Endothelial cell of umbilical vein (primary cell): ENCODE results near the gene ZNF831. TPM values are rescaled to one million over a fixed set of nuclear protein-coding genes. Genes with fewer than 3 reads are reported as not detected.

Experiments
- BruUV-seq: library from RNA; stranded (reverse); fragments of 400-500 nt; replicated peaks from 2 replicates; lab custom pipeline; 2021; lab: Mats Ljungman, UMichigan
- CTCF ChIA-PET: fragments of 300-600, 350-600 bp; sonication (Branson Sonifier 250); formaldehyde crosslinking; loops from one replicate; lab custom pipeline; 2021; ENCODE audit warnings: antibody characterized with exemption, inconsistent platforms; lab: Charles Lee
- POLR2A ChIA-PET: fragments of 300-600, 350-600 bp; sonication (Branson Sonifier 250); formaldehyde crosslinking; loops from one replicate; lab custom pipeline; 2021; ENCODE audit warnings: antibody characterized with exemption, inconsistent platforms; lab: Charles Lee
- DNase-seq: peaks from one replicate; pipeline ENCODE4 v3.0.0-alpha.2; 2011; ENCODE audit warnings: low read depth, low spot score
- FAIRE-seq: peaks from 2 replicates; lab custom pipeline; 2011; peaks lifted over from hg19 to GRCh38; lab: Jason Lieb, UNC
- H2AFZ ChIP-seq: 2 replicates; pipeline ENCODE4 v1.6.0; 2012; ENCODE audit warnings: low read depth, low read length, control low read depth, inconsistent platforms
- H3K27ac ChIP-seq: 2 replicates; pipeline ENCODE4 v1.5.1; 2011; ENCODE audit warnings: low read depth, mild to moderate bottlenecking, control low read depth, low read length, moderate library complexity; ENCODE audit not compliant: insufficient read depth
- H3K27me3 ChIP-seq, 2 experiments: 2 replicates each; pipeline versions ENCODE4 v1.6.0 to v1.6.1; 2011; ENCODE audit warnings: low read length in 2 of 2, mixed read lengths in 1 of 2; ENCODE audit not compliant: control insufficient read depth in 2 of 2, insufficient read depth in 2 of 2
- H3K36me3 ChIP-seq, 2 experiments: 2 replicates in 1 of 2; 3 replicates in 1 of 2; pipeline ENCODE4 v1.5.1; 2011; ENCODE audit warnings: low read length in 2 of 2, mild to moderate bottlenecking in 1 of 2, moderate library complexity in 1 of 2; ENCODE audit not compliant: control insufficient read depth in 2 of 2, insufficient read depth in 2 of 2; ENCODE audit errors: extremely low read depth in 1 of 2
- H3K4me1 ChIP-seq: 3 replicates; pipeline ENCODE4 v1.5.1; 2011; ENCODE audit warnings: mild to moderate bottlenecking, low read length; ENCODE audit not compliant: control insufficient read depth, insufficient read depth; ENCODE audit errors: extremely low read depth
- H3K4me2 ChIP-seq: 2 replicates; pipeline ENCODE4 v1.6.1; 2011; ENCODE audit warnings: low read length, control low read depth, mixed read lengths; ENCODE audit not compliant: insufficient read depth
- H3K4me3 ChIP-seq, 3 experiments: fragments of 200-600 bp in 1 of 3; sonication (generic), shearing (Covaris generic) in 1 of 3; replicated peaks in 1 of 3; 2 replicates each; pipeline ENCODE4 v1.5.1; 2011 to 2016; ENCODE audit warnings: control low read depth in 3 of 3, low read length in 3 of 3, mild to moderate bottlenecking in 2 of 3, inconsistent platforms in 1 of 3, low read depth in 1 of 3, moderate library complexity in 1 of 3; ENCODE audit not compliant: insufficient read depth in 1 of 3
- H3K79me2 ChIP-seq: 2 replicates; pipeline ENCODE4 v1.6.0; 2012; ENCODE audit warnings: low read length, inconsistent platforms; ENCODE audit not compliant: control insufficient read depth, insufficient read depth
- H3K9ac ChIP-seq: replicated peaks from 2 replicates; pipeline ENCODE3; 2011; ENCODE audit warnings: low read length, control low read depth; ENCODE audit not compliant: insufficient read depth; ENCODE audit errors: extremely low read depth
- H3K9me1 ChIP-seq: replicated peaks from 3 replicates; pipeline ENCODE4 v1.6.0; 2011; ENCODE audit warnings: mild to moderate bottlenecking, low read length; ENCODE audit not compliant: control insufficient read depth, insufficient read depth; ENCODE audit errors: extremely low read depth
- H3K9me3 ChIP-seq: replicated peaks from 2 replicates; pipeline ENCODE4 v1.5.1; 2012; ENCODE audit warnings: low read length, inconsistent platforms; ENCODE audit not compliant: control insufficient read depth, insufficient read depth
- H4K20me1 ChIP-seq: replicated peaks from 2 replicates; pipeline ENCODE3; 2011; ENCODE audit warnings: mild to moderate bottlenecking, low read length; ENCODE audit not compliant: control insufficient read depth, insufficient read depth; ENCODE audit errors: extremely low read depth
- EZH2 ChIP-seq: IDR thresholded peaks from 2 replicates; pipeline ENCODE4 v1.6.1; 2012; ENCODE audit warnings: borderline replicate concordance, low read depth, mild to moderate bottlenecking, moderate library complexity, low read length, inconsistent platforms; ENCODE audit not compliant: severe bottlenecking
- FOS ChIP-seq: IDR thresholded peaks from 2 replicates; pipeline ENCODE4 v1.6.1; 2011; ENCODE audit warnings: mild to moderate bottlenecking, low read length, moderate library complexity, borderline replicate concordance; ENCODE audit not compliant: insufficient read depth
- GATA2 ChIP-seq: IDR thresholded peaks from 2 replicates; pipeline ENCODE4 v1.7.0; 2011; ENCODE audit warnings: low read depth, mild to moderate bottlenecking, moderate library complexity, mixed read lengths, low read length; ENCODE audit not compliant: insufficient read length, insufficient read depth
- JUN ChIP-seq: IDR thresholded peaks from 2 replicates; pipeline ENCODE4 v1.6.1; 2011; ENCODE audit warnings: borderline replicate concordance, low read depth; ENCODE audit not compliant: insufficient read length, insufficient read depth
- MAX ChIP-seq: IDR thresholded peaks from 2 replicates; pipeline ENCODE4 v1.6.1; 2011; ENCODE audit not compliant: insufficient read depth, insufficient read length
- MYC ChIP-seq: IDR thresholded peaks from one replicate; pipeline ENCODE4 v1.6.1; 2011; ENCODE audit warnings: mild to moderate bottlenecking, low read depth, low read length
- POLR2A ChIP-seq: IDR thresholded peaks from 2 replicates; pipeline ENCODE4 v1.6.1; 2012; ENCODE audit warnings: low read depth, mild to moderate bottlenecking, control low read depth, low read length
- POLR2AphosphoS5 ChIP-seq: IDR thresholded peaks from 2 replicates; pipeline ENCODE4 v1.6.1; 2012; ENCODE audit warnings: low read depth, mild to moderate bottlenecking, control low read depth, low read length, moderate library complexity; ENCODE audit not compliant: insufficient read depth
- dilution Hi-C: fragments of 300-500 bp; cut with MboI; formaldehyde crosslinking; loops from one replicate; pipeline ENCODE4 v1.15.0; 2019; ENCODE audit warnings: low sequenced_read_pairs; ENCODE audit not compliant: extremely low pct_ligation_motif_present
- intact Hi-C: fragments of 100-400 bp; cut with micrococcal nuclease; formaldehyde crosslinking; loops from one replicate; pipeline ENCODE4 v1.10.0; 2022
- polyA plus RNA-seq, 4 experiments: library from polyadenylated mRNA; depleted of rRNA in 3 of 4; stranded (reverse) in 3 of 4; unstranded in 1 of 4; fragments of >200 nt; gene quantifications; 2 replicates each; pipeline versions ENCODE4 v1.2.1 to v1.2.3, GENCODE V29; 2011 to 2012; ENCODE audit warnings: missing spikeins in 1 of 4
- total RNA-seq: library from RNA; stranded (reverse); gene quantifications from 2 replicates; pipeline ENCODE4 v1.2.3, GENCODE V29; 2021
- TF ChIP-seq, protein P1 (sequence below), 2 donors: IDR thresholded peaks; 1 replicate in 1 of 2; 2 replicates in 1 of 2; pipeline ENCODE4 v1.5.1; 2011; ENCODE audit warnings: low read length in 2 of 2, mild to moderate bottlenecking in 2 of 2, moderate library complexity in 2 of 2, control low read depth in 1 of 2, inconsistent platforms in 1 of 2, low read depth in 1 of 2; ENCODE audit not compliant: insufficient read depth in 1 of 2; ENCODE audit errors: extremely low read depth in 1 of 2

The ZNF831 gene
- total and polyA plus RNA-seq, 2 donors (not counting 3 experiments of a cell fraction or from before 2014, with no cell fraction given): not detected

DNA sequence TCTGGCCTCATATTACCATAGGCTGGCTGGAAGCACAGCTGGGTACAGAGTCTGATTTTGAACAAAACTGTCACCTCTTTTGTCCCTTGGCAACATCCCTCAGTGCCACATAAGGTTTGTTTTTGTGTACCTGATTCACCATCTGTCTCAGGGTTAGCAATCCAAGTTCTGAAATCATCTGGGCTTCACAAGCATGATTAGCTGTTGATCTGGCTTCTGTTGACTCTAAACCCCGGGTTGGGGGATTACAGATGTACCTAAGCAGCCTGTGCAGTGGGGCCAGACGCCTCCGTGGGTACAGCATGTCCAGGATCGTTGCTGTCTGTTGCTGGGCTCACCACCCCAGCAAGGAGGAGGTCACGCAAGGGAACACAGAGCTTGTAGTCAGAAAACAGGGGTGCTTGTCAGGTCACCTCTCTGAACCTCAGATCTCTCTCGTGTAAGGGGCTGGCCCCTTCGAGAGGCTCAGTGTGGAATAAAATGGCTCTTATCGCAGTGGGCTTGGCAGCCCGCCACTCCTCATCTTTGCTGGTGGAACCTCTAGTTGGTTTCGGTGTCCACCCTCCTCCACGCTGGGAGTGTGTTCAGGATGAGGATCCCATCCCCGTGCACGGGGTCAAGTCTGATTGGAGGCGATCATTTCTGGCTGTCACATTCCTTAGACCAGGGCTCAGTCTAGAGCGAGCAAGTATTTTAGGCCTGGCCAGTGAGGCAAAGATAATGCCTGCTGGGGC is 39.2 kb upstream of the ZNF831 start:
- Histone ChIP-seq H3K79me2 (no peaks in the 10 kb centered on the region), H3K36me3 (no peaks in the 10 kb centered on the region), H3K4me1 (no peaks in the 10 kb centered on the region), H4K20me1 (no peaks in the 10 kb centered on the region), H3K27ac (no peak overlapping the region), H3K27me3 (no peaks in the 10 kb centered on the region), H3K4me2 (no peak overlapping the region), H3K4me3 (no peak overlapping the region), H2AFZ (no peak overlapping the region), H3K9me3 (no peaks in the 10 kb centered on the region), H3K9me1 (no peaks in the 10 kb centered on the region), H3K9ac (no peak overlapping the region)
- DNase-seq (no peak), FAIRE-seq (no peak)
- dilution Hi-C loops: no loop called here
- no TSS peak for BruUV-seq
- CTCF ChIA-PET: no interaction called here
- intact Hi-C loops: no loop called here
- POLR2A ChIA-PET: no interaction called here
- TF ChIP-seq FOS (no peak), MAX (no peak)

GRCh38 chr20:59125332-59125731 is 38.3 kb upstream of the ZNF831 start:
- Histone ChIP-seq H3K9me1 (no peaks in the 10 kb centered on the region), H3K4me1 (no peaks in the 10 kb centered on the region), H3K9me3 (no peaks in the 10 kb centered on the region), H3K9ac (no peak overlapping the region), H3K79me2 (no peaks in the 10 kb centered on the region), H3K4me2 (no peak overlapping the region), H3K27ac (no peak overlapping the region), H3K36me3 (no peaks in the 10 kb centered on the region), H3K27me3 (no peaks in the 10 kb centered on the region), H2AFZ (no peak overlapping the region), H4K20me1 (no peaks in the 10 kb centered on the region), H3K4me3 (no peak overlapping the region)
- TF ChIP-seq GATA2 (no peak), MYC (no peak), MAX (no peak), POLR2AphosphoS5 (no peak), JUN (no peak), POLR2A (no peak), EZH2 (no peak), FOS (no peak)
- TF ChIP-seq, protein P1, sequence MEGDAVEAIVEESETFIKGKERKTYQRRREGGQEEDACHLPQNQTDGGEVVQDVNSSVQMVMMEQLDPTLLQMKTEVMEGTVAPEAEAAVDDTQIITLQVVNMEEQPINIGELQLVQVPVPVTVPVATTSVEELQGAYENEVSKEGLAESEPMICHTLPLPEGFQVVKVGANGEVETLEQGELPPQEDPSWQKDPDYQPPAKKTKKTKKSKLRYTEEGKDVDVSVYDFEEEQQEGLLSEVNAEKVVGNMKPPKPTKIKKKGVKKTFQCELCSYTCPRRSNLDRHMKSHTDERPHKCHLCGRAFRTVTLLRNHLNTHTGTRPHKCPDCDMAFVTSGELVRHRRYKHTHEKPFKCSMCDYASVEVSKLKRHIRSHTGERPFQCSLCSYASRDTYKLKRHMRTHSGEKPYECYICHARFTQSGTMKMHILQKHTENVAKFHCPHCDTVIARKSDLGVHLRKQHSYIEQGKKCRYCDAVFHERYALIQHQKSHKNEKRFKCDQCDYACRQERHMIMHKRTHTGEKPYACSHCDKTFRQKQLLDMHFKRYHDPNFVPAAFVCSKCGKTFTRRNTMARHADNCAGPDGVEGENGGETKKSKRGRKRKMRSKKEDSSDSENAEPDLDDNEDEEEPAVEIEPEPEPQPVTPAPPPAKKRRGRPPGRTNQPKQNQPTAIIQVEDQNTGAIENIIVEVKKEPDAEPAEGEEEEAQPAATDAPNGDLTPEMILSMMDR (IDR thresholded peaks at IDR 0.05; ENCODE audit: extremely low read depth in 1 of 2, insufficient read depth in 1 of 2, low read depth in 1 of 2, low read length in 2 of 2): no peak
- POLR2A ChIA-PET: no interaction called here
- no peak for DNase-seq
- no peak for FAIRE-seq
- no TSS peak for BruUV-seq
- dilution Hi-C loops (no loop called here), intact Hi-C loops (no loop called here)
- CTCF ChIA-PET: no interaction called here
